ENCODE results near the gene GOLGA8J.
"Not testable (repeated sequence)": the region's sequence is repeated elsewhere in the genome, so short reads cannot be mapped to it uniquely, and the experiment has no call there.

DNA sequence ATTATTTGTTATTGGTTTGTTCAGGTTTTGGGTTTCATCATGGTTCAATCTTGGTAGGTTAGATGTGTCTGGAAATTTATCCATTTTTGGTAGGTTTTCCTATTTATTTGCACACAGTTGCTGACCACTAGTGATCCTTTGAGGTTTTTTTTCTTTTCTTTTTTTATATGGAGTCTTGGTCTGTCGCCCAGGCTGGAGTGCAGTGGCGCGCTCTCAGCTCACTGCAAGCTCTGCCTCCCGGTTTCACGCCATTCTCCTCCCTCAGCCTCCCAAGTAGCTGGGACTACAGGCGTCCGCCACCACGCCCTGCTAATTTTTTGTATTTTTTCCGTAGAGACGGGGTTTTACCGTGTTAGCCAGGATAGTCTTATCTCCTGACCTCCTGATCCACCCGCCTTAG, 20.1 kb downstream of the GOLGA8J start:
- TF ChIP-seq EP300 (IDR thresholded peaks at IDR 0.05): not testable (repeated sequence)
- TF ChIP-seq, protein P1, sequence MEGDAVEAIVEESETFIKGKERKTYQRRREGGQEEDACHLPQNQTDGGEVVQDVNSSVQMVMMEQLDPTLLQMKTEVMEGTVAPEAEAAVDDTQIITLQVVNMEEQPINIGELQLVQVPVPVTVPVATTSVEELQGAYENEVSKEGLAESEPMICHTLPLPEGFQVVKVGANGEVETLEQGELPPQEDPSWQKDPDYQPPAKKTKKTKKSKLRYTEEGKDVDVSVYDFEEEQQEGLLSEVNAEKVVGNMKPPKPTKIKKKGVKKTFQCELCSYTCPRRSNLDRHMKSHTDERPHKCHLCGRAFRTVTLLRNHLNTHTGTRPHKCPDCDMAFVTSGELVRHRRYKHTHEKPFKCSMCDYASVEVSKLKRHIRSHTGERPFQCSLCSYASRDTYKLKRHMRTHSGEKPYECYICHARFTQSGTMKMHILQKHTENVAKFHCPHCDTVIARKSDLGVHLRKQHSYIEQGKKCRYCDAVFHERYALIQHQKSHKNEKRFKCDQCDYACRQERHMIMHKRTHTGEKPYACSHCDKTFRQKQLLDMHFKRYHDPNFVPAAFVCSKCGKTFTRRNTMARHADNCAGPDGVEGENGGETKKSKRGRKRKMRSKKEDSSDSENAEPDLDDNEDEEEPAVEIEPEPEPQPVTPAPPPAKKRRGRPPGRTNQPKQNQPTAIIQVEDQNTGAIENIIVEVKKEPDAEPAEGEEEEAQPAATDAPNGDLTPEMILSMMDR (IDR thresholded peaks at IDR 0.05): not testable (repeated sequence)

Measured in tibial nerve (tissue), 4 donors.